ENCODE measurements around the gene PDK4.
"Not testable (repeated sequence)": the region's sequence is repeated elsewhere in the genome, so short reads cannot be mapped to it uniquely, and the experiment has no call there.

Gene PDK4

DNA sequence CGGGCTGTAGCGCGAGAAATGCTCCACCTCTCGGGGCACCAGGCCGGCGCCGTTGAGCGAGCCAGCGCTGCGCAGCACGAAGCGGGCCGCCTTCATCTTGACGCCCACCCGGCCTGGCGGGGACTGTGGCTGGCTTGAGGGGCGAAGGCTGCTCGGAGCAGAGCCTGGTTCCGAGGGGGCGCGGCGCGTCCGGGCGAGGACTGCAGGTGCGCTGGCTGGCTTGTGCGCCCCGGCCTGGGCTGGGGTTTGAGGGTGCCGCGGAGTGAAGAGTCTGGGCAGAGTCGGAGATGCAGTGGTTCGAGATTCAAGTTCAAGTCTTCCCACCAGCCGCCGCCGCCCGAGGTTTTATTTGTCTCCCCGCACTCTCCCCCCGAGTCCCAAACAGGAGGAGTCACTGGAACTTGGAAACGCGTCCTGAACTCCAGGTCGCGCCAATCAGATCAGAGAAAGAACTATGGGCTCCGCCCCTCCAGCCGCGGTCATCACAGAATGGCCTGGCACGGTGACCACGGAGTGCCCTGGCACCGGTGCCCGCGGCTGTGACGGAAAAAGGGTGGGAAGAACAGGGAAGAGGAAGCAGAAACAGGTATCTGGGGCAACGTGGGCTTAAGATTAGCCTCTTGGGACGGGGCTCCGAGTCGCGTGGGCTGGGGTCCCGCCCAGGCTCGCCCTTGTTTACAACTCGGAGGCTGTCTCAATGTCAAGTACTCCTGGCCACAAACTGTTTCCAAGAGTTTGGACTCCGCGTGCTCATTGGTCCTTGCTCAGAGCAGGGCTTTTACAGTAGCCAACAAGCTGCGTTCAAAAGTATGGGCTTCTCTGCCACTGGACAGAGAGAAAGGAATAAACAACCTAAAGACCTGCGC, at the start of gene PDK4:
TSS of gene PDK4 (minus strand) at position 319 of the 866 bp plus-strand sequence. CDS start at position 96, 223 bp downstream.
- DNase-seq: peak; percentile 68

DNA sequence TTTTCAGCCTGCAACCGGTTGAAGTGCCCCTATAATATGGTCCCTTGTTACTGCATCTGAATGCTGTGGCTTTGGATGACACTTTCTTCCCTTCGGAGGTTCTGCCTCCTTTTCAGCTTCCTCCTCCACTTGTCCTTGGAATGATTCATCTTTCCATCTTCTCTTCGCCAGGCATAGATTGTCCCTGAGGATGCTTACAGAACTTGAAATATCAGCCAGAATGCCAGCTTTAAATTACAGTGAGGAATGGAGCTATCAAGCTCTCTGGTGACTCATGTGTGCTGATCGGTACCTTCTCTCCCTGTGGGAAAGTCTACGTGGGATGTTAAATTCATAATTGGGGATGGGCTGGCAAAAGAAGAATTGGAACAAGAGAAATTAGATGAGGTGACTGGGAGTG, 45.9 kb upstream of the PDK4 start:
- no peak for DNase-seq

DNA sequence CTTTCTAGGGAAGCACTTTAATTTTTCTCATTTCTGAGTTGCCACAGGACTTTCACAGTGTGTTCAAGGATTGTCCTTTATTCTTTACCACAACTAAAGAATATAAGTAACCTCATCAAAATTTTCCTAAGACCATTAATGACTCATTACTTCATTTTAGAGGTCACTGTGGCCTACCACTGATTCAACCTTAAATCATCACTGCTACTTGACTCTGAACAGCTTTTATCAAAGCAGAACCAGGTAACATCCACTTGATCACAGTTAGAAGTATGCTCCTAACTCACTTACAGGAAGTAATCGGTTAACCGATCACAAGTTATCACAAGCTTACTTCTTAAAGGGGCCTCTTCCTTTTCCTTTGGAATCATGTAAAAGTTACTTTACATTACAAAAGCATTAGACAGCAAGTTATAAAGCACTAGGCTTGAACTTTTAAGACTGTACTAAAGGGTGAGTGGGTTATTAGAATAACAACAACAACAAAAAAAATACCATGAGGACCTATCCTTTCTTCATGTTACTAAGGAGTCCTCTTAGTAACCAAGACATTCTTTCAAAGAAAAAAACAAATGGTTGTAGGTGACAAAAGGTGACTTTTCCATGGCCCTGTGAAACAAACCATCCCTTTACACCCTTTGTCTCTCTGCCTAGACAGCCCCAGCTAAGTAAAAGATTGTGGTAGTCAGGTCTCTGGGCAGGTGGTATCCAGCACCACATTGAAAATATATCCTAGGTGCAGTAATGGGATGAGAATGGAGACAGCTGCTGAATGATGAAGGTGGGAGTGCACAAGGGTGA, 40.0 kb upstream of the PDK4 start:
- DNase-seq: no peak

DNA sequence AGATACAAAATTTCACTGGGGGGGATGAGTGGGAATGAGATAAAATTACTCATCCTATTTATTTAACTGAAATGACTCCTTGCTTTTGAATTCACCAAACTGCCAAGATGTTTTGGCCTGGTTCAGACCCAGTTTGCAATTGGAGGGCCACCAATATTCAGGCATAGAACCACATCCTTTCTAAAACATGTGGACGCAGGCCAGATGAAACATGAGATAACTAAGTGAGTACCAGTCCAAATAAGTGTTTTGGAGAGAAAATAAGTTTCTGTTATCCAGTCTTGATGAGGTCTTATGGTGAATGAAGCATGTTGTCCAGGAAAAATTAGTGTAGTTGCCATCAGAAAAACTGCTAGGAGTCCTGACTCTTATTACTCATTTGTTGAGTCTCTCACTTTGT, 36.3 kb upstream of the PDK4 start:
- DNase-seq: no peak

DNA sequence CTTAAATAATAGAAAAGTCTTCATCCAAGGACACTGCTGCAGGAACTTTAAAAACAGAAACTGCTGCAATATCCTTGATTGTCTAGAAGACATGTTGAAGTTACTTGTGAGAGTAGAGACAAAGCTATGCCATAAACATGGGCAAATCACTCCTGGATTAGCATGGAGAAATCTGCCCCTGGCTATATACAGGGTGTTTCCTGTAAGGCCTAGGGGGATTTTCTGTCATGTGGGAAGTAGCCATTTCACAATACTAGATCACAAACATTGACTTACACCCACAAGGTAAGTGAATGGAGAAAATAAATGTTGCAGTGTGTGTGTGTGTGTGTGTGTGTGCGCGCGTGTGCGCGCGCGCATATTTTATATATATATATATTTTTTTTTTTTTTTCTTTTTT, 35.2 kb upstream of the PDK4 start:
- no peak for DNase-seq

DNA sequence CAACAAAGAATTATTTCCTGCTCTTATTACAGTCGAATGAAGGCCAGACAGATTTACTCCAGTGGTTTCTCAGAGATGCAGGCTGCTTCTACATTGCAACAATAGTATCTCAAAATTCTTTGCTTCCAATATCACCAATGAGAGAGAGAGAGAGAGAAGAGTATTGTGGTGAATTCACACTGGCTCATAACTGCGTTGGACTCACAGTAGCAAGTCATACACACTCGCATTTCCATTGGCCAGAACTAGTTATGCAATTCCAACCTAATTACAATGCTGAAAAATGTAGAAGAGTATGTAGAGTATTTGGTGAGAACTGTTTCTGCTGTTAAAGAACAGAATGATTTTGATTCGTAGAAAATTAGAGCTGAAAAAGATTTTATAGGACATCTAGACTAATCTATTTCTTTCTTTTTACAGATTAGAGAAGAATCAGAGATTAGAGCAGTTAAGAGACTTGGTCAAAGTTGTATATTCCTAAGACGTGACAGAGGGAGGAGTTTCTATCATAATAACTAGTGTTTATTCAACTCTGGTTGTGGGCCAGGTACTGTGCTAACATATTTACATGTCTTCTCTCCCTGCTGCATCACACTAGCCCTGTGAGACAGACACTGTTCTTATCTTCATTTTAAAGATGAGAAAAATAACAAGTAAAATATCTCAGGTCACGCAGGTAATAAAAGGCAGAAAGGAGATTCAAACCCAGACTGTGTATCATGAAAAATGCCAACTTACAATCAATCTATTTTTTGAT, 34.6 kb upstream of the PDK4 start:
- DNase-seq: no peak

DNA sequence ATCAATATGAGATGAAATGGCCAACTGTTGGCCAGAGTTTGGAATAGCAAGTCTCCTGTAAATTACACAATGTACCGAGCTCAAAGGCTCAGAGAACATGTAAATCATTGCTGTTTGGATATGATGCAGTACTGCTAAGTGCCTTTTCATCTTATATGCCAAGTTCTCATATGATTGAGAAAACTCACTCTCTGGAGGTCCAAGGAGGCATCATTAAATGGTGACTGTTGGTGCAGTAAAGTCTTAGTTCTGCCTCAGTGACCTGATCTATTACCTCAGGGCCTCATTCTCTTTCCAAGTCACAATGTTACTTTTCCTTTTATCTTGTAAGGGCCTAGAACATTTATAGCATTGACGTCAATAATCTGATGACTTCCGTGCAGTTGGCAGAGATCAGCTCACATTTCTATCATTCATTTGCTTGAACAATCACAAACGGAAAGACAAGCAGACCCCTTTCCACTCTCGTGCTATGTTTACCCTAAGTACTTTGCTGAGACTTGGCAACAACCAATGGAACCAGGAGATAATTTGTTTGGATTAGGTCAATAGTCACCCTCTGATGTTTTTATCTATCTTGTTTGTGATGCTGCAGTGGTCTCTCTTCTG, 32.6 kb upstream of the PDK4 start:
- DNase-seq: peak; percentile 63

DNA sequence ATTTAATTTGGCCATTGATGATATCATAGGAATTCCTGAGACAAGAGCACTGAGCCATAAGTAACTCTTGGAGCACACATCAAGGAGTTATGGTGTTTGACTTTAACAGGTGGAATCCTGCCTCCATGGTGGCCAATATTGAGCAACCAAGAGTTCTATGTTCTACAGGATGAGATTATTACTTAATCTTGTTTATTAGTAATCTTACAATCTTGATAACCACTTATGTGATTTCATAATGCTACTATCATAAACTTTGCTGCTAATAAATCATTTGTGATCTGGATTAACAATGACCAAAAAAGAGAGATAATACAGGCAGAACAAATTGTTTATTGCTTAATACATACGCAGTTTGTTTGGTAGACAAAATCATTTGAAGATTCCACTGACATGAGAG, 27.5 kb upstream of the PDK4 start:
- no peak for DNase-seq

DNA sequence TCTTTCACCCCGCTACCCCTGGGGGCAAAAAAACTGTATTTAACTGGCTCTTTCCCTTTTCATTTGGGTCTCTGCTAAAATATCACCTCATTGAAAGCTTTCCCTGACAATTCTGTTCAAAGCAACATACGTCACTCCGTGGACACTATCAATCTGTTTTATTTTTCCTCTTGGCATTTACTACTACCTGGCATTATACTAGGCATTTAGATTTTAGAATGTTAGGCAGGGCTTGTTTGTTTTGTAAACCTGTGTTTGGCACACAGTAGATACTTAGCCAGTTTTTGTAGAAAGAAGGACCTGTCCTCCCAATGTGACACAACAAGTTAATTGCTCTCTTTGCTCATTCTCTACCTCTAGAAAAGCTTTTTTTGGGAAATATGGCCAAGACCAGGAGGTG, 26.5 kb upstream of the PDK4 start:
- DNase-seq: no peak

DNA sequence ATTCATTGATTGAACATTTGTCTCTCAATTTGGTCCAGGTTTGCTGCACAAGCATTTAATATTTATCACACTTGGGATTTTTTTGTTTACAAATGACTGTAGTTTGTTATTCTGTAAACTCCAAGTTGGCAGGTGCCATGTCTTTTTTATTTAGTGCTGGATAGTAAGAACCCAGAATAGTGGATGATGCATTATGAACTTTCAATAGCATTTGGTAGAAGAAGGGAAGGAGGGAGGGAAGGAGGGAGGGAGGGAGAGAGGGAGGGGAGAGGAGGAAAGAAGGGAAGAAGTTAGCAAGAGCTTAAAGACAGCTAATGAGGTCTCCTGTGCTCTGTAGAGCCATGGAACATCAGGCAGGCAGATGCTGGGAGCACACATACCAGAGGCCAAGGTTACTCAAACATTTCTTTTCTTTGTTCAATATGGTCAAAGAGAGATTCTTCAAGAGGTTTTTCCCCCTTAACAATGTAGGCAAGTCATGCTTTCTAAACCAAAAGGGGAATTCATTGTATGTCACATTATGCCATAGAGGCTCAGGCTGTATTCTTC, 25.8 kb upstream of the PDK4 start:
- DNase-seq: no peak

DNA sequence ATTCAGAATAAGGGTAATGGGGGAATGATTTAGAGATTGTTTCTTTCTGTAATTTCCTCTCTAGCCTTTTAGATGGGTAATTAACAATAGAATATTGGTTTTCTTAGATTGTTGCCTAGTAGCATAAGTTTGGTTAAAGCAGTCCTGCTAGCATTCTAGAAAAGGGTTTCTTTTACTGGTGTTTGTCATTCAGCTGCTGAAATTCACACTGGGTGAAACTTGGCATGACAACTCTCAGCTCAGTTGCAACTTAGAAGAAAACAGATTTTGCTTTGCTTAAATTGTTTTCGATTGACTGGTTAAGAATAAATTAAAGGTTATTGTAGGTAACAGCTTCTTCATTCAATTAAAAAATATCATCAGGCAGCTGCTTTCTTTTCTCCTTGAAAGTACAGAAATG, 25.1 kb upstream of the PDK4 start:
- no peak for DNase-seq

DNA sequence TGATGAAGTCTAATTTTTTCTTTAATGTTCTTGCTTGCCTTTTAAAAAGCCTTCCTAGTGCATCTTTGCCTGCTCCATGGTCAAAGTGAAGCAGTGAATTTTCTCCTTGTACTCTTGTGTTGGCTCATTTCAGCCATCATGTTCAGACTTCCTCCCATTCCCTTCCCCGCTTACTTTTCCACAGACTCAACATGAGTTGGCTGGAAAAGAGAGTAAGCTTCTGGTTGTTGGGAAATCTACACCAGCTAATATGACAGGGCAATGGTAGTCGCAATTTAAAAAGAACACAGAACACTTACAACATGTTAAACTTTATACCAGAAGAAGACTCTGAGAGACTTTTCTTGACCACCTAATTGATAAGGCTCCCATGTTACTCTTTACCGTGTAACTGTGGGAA, 24.3 kb upstream of the PDK4 start:
- no peak for DNase-seq

DNA sequence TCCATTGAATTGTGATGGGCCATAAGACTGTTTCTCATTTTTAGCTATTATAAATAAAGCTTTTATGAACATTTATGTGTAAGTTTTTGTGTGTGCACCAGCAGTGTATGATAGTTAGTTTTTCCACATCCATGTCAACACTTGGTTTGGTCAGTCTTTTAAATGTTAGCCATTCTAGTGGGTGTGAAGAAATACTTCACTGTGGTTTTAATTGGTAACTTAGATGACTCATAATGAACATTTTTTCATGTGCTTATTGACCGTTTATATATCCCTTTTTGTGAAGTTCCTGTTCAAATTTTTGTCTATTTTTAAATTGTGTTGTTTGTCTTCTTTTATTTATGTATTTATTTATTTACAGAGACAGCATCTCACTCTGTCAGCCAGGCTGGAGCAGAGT, 23.6 kb upstream of the PDK4 start:
- no peak for DNase-seq

DNA sequence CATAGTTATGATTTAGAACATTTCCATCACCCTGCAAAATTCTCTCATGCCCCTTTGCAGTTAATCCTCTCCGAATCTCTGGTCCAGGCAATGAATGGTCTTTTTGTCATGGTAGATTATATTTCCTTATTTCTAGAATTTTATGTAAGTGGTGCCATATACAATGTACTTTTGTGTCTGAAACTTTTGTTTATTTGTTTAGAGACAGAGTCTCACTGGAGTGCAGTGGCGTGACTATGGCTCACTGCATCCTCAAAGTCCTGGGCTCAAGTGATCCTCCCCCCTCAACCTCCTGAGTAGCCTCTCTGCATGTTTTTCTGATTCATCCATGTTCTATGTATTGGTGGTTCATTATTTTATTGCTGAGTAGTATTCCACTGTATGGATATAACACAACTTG, 23.2 kb upstream of the PDK4 start:
- DNase-seq: no peak

DNA sequence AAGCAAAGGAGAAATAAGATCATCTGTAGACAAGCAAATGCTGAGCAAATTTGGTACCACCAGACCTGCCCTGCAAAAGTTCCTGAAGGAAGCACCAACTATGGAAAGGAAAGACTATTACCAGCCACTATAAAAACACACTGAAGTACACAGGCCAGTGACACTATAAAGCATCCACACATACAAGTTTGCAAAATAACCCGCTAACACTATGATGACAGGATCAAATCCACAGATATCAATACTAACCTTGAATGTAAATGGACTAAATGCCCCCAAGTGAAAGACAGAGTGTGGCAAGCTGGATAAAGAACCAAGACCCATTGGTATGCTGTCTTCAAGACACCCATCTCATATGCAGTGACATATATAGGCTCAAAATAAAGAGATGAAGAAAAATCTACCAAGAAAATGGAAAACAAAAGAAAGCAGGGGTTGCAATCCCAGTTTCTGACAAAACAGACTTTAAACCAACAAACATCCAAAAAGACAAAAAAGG, 18.2 kb upstream of the PDK4 start:
- DNase-seq: no peak

DNA sequence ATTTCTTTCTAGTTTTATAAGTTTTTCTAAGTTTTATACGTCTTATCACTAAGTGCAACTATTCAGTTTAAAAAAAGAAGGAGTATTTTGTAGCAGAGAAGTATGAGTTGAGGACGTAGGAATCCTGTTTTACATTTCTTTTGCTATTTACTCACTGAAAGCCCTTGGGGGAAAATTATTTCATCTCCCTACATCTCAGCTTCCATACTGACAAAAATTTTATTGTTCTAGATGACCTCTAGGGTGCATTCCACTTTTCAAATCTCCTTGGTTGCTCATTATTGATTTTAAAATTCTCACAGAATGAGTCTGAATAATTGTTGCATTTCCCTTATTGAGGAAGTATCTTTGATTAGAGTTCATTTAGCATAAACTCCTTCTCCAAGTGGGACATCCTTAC, 14.9 kb upstream of the PDK4 start:
- DNase-seq: no peak

DNA sequence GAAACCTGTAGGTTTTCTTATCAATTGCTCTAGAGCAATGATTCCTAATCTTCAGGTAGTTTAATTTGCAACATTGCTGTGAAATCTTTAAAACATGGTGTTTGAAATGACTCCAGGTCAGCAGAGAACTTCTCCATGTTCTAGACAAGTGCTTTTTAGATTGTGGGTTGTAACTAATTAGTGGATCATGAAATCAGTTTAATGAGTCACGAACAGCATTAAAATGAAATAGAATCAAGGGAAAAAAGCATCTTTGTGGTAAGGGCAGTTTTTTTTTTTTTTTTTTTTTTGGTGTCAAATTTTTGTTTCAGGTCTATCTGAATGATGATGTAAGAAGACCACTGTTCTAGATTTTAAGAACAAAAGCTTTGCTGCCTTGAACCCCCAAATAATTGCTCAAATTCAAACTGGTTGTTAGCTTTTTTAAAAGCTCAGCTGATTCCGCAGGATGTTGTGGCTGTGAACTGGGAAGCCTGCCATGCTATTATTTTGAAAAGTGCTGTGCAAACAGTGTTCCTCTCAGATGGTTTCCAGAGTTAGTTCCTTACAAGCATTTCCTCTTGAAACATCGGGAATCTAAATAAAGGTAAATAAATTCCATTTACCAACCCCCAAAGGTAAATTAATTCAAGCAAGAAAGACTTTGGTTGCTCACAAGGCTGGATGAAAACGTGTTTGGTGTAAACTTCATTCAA, 13.1 kb upstream of the PDK4 start:
- peak; percentile 69 for DNase-seq

DNA sequence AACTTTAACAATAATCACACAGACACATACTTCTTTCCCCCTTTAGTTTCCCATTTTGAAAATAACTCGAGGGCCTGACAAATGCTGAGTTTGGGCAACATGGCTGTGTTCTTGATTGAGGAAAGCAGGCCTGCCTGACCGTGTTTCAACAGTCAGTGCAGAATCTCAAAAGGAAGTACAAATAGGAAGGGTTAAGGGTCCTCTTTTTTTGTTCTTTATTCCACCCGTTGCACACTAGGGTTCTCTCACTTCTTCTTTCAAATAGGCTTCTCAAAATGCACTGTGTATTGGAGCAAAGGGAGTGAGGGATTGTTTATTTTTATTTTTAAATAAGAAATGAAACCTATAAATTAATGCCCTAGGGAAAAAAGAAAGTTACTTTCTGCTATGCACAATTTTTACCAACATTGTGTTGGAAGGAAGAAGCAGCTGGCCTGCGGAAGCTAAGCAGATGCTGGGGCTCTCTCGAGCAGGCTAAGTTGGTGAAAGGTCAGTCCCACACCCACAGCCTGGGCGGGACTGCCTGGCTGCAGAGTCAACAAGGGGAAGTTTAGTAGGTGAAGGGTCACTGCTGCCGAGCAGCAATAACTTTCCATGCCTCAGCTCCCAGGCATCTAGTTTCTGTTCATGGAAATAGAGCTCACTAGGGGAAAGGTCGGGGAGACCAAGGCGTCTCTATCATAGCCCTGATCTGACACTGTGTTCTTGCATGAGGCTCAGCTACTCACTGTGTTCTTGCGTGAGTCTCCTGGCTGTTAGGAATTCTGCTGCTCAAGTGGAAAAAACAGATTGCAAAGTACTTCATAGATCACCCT, 12.2 kb upstream of the PDK4 start:
- DNase-seq: peak; percentile 66

DNA sequence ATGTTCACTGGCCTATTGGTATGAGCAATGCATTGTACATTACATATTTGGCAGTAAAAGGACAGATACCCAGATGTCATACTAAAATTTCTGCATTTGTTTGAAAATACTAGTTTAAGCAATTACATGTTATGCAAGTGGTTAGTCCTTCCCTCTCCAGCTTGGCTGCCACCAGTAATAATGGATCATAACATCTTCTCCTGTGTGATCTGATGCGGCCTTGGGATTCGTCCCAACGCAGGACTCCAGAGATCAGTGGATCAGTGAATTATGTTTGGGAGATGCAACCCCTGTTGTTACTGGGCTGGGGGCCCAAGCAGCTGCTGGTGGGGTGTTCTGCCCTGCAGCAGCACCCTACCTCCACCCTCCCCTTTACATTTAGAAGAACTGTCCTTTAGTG, 11.2 kb upstream of the PDK4 start:
- no peak for DNase-seq

DNA sequence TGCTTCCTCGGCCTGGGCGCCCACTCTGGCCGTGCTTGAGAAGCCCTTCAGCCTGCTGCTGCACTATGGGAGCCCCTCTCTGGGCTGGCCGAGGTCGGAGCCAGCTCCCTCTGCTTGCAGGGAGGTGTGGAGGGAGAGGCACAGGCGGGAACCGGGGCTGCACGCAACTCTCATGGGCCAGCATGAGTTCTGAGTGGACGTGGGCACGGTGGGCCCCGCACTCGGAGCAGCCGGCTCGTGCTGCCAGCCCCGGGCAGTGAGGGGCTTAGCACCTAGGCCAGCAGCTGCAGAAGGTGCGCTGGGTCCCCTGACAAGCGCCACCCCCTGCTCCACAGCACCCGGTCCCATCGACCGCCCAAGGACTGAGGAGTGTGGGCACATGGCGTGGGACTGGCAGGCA, 9.0 kb upstream of the PDK4 start:
- DNase-seq: no peak

DNA sequence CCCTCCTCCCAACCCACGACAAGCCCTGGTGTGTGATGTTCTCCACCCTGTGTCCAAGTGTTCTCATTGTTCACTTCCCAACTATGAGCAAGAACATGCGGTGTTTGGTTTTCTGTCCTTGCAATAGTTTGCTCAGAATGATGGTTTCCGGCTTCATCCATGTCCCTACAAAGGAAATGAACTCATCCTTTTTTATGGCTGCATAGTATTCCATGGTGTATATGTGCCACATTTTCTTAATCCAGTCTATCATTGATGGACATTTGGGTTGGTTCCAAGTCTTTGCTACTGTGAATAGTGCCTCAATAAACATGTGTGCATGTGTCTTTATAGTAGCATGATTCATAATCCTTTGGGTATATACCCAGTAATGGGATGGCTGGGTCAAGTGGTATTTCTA, 8.5 kb upstream of the PDK4 start:
- not testable (repeated sequence) for DNase-seq

Measured in NCI-H146 (cell line).